ENCODE results near the gene USP15.
A peak's percentile ranks its signal among the peaks of the same experiment; 100 is the strongest.

USP15 gene

DNA sequence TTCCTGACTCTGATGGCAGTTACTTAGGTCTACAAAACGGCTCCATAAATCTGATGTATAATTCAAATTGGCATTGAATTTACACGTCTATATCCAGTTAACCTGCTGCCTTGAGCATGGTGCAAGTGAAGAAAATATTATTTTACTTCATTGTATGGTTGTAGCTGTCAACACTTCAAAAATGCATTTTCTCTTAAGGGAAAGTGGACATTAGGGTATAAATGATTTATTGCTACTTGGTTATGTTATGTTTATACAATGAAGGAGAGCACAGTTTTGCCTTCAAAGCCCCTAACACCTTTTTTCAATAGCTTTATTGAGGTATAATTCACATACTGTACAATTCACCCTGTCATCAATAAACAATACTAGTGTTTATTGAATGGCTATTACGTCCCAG lies 2.0 kb upstream of the USP15 start:
- DNase-seq (ENCODE audit: low read depth): no peak

DNA sequence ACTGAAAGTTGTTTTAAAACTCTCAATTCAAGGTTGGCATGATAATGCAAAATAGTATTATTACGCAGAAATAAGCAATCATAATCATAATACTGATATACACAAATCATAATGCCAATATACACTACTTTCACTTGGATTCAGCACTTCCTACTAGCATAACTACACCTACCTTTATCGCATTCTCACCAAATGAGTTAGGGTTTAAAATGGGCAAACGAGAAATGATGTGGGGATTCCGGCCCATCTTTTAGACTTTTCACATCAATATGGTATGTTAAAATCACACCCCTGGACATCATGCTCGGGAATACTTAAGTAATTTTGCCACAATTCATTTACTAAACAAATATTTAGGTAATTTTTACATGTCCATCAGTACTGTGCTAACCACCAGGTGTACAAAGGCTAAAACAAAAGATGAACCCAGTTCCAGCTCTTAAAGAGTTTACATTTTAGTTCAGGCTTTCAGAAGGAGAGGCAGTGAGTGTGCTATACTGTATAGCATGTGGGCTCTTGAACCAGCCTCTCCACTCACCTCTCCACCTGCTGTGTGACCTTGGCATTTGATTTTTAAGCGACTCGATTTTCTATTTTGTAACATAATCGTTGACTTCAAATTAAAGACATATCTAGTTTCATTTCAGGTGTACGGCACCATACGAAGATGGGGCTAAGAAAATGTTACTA lies 1.1 kb upstream of the USP15 start:
- DNase-seq (ENCODE audit: low read depth): no peak

DNA sequence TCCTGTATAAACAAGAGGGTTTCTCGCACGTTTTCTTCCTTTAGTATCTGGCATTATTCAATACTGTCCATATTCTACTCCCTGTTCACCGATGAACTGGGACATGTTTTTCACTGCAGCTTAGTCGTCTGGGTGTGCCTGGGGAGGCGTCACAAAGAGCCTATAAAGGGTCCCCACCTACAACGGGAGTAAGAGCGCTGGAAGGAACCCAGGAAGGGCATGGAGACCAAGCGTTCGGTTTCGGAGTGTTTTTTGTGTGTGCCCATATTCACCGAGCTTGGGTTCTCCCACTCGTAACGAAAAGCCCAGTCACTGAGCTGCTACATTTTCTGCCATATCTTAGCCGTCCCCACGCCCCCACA lies 592 bp upstream of the USP15 start:
- DNase-seq (ENCODE audit: low read depth): no peak

DNA sequence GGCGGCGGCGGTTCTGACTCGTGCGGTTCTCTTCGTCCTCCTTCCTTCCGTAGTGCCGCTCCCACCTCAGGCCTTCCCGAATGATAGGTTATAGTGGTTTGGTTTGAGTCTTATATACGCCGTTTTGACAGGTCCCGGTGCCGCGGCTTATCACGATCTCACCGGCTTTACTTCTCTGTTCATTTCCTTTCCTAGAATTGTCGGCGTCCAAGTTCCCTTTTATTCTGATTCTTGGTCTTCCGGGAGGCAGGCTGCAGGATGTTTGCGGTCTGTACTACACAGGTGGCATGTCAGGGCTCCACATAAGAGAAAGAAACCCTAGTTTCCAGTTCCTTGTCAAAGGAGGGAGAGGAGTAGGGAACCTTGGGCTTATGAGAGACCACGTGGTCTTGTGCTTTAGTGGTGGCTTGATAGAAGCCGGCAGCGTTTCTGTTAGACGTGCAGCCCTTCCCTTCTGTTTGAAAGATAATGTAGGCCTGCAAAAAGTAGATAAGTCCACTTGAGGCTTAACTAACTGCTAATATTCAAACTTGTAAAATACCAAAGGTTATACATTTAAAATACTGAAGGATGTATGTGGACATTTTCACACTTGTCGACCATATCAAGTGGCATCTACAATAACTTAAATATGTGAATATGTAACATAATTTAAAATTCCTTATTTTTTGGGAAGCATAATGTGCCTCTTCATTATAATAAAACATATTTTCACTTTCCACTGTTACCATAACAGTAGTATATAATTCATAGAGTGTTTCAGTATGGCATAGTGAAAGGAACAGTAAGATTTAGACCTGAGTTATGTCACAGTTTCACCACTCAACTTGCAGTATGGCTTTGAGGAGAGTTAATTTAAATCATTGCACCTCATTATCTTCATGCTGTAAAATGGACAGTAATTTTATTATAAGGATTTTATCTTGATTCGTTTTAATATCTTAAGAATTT lies 804 bp downstream of the USP15 start:
- peak; percentile 13 for DNase-seq (ENCODE audit: low read depth)

DNA sequence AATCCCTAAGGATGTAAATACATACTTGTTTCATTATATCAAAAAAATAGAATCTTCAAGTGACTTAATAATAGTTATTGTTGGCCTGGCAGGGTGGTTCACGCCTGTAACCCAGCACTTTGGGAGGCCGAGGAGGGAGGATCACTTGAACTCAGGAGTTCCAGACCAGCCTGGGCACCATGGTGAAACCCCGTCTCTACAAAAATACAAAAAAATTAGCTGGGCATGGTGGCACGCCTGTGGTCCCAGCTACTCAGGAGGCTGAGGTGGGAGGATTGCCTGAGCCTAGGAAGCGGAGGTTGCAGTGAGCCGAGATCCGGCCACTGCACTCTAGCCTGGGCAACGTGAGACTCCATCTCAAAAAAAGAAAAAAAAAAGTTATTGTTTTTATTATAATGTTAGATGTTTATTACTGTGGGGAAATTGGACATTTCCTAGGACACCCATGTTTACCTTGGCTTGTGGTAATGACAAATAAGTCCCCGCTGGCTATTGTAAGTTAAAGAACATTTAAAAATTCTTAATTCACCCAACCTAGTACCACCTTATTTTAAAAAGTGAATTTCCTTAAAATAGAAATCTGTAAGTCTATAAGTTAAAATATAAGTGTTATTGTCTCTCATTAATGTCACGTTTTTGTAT lies 1.8 kb downstream of the USP15 start:
- DNase-seq (ENCODE audit: low read depth): no peak

DNA sequence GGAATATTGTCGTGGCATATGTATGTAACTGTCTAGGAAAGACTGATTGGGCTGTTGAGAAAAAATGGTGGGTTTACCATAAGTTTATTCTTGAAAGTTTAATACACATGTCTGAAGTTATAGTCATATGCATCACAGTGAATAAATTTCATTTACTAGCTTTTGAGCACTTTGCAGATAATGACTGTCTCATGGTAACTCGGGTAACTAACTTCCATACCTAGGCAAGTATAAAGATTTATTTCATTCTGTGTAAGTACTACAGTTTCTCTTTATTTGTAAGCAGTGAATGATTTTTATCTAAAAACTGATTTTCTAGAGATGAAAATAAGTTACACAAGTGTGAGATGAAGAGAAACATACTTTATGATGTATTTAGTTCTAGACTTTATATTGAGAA lies 3.0 kb downstream of the USP15 start:
- no peak for DNase-seq (ENCODE audit: low read depth)

DNA sequence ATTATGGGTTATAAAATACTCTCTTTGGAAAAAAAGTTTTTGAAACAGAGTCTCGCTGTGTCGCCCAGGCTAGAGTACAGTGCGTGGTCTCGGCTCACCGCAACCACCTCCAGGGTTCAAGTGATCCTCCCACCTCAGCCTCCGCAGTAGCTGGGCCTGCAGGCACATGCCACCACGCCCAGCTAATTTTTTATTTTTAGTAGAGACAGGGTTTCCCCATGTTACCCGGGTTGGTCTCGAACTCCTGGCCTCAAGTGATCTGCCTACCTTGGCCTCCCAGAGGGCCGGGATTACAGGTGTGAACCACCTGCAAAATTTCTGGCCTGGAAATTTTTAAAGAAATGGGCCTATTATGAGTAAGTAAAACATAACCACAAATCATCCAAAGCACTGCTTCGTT lies 3.8 kb downstream of the USP15 start:
- no peak for DNase-seq (ENCODE audit: low read depth)

DNA sequence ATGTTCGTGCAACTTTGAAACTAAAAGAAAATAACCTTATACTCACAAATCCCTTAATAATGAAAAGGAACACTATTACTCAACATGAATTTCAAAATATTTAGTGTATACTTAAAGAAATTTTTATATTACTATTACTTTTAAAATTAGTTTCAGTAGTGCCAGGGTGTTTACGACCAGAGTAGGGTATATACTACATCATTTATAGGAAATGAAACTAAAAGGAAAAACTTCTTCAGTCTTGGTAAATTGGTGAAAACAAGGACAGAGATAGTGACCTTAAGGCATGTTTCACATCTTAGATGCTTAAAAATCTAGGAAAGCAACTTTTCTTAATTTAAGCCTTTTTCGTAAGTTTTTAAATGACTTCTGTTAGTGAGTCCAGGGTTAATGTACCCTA lies 4.5 kb downstream of the USP15 start:
- no peak for DNase-seq (ENCODE audit: low read depth)

DNA sequence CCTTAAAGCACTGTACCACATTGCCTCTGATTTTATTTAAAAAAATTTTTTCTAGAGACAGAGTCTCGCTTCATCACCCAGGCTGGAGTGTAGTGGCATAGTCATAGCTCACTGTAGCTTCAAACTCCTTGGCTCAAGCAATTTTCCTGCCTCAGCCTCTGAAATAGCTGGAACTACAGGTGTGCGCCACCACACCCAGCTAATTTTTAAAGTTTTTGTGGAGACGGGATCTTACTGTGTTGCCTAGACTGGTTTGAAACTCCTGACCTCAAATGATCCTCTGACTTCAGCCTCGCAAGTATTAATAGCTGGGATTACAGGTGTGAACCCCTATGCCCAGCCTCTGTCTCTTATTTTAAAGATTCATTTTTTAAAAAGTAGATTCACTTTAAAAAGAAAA lies 5.3 kb downstream of the USP15 start:
- no peak for DNase-seq (ENCODE audit: low read depth)

DNA sequence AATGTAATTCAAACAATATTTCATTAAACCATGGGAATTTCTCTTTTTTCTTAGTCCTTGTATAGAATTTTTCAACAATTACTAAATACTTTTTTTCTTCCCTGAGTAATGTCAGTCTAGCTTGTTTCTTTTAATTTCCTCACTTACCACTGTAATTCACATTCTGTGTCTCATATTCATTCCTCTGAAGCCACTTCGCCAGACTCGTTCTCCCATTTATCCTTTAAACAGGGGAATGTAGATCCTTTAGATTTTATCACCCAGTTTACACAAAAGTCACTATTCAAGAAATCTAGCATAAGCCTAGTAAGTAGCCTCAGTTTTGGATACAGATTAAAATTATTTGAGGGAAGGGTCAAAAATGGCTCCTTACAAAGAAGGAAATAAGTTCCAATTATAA lies 6.8 kb downstream of the USP15 start:
- DNase-seq (ENCODE audit: low read depth): no peak

DNA sequence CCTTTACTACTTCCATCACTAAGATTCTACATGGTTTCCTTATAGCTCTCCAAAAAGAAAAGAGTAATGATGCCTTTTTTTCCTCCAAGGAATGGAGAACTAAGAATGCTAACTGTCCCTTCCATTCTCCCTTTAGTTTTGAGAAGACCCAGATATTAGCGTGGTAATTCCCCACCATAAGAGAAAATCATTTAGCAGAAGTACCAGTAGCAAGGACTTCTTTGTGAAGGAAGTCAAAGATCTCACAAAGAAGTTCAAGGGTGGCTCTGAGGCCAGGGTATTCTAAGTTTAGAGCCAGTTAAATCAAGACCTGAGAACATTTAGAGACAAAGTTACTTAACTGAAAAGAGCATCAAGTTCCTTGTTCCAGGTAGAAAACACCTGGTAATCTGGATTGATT lies 7.3 kb downstream of the USP15 start:
- DNase-seq (ENCODE audit: low read depth): no peak

DNA sequence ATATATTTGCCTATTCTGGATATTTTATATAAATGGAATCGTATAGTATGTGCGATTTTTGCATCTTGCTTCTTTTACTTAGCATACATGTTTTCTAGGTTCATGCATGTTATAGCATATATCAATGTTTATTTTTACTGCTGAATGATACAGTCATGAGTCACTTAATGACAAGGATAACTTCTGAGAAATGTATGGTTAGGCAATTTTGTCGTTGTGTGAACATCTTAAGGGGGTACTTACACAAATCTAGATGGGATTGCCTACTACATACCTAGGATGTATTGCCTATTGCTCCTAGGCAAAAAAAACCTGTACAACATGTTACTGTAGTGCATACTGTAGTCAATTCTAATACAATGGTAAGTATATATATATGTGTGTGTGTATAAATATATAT lies 8.8 kb downstream of the USP15 start:
- DNase-seq (ENCODE audit: low read depth): peak; percentile 11

DNA sequence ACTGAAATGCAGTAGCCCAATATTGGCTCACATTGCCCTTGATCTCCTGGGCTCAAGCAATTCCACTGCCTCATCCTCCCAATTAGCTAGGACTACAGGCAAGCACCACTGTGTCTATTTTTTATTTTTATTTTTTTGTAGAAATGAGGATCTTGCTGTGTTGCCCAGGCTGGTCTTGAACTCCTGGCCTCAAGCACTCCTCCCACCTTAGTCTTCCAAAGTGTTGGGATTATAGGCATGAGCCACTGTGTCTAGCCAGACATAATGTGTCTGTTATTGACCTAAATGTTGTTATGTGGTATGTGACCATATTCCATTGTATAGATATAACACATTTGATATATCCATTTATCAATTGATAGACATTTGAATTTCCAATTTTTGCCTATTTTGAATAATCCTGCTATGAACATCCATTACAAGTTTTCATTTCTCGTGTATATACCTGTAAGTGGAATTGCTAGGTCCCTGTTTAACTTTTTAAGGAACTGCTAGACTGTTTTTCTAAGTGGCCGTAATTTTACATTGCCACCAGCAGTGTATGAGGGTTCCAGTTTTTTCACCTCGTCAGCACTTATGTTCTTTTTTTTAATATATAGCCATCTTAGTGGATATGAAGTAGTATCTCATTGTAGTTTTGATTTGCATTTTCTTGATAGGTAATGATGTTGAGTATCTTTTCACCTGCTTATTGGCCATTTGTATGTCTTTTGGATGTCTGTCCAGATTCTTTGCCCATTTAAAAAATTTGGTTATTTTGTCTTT lies 9.4 kb downstream of the USP15 start:
- no peak for DNase-seq (ENCODE audit: low read depth)

DNA sequence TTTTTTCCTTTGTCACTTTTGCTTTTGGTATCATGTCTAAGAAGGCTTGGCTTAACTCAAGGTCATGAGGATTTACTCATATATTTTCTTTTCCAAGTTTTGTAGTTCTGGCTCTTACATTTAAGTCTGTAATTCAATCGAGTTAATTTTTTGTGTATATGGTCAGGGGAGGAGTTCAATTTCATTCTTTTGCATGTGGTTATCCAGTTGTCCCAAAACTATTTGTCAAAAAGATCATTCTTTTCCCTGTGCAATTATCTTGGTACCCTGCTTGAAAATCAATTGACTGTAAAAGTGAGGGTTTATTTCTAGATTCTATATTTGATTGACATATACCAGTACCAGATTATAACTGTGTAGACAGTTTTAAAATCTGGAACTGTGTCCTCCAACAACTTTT lies 10.2 kb downstream of the USP15 start:
- no peak for DNase-seq (ENCODE audit: low read depth)

DNA sequence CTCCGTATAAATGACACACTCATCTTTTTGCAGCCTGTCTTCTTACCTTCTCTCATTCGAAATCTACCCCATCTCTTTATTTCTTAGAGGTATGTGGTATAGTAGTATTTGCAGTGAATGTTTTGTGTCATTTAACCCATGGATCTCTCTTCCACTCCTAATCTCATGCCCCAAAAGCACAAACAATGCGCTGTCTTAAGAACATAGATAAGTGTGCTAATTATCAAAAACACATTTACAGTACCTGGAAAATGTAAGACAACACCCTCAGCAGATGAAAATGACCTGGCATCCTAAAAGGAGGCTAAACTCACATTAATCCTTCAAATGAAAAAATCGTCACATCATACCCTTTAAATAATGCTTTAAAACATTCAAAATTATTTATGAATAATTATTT lies 10.7 kb downstream of the USP15 start:
- DNase-seq (ENCODE audit: low read depth): no peak

DNA sequence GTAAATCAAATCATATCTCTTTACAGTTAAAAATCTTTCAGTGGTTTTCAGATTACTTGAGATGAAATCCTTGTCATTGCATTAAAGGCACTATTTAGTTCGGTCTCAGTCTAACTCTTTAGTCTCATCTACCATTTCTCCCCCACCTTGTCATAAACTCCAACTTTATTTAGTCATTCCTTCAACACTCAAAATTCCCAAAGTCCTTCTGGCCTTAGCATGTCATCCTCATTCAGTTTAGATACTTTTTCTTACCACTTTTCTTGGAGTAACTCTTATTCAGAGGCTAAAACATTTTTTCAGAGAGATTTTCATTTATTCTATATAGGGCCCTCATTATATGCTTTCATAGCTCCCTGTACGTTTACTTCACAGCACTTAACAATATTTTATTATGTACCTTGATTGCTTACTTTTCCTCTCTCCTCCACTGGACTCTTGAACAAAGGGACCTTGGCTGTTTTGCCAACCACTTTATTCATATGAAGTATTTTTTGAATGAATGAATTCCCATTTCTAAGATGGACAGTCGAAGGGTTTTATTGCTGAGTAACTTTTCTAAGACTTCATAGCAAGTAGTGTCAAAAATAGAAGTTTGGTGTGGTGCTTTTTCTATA lies 12.8 kb downstream of the USP15 start:
- no peak for DNase-seq (ENCODE audit: low read depth)

DNA sequence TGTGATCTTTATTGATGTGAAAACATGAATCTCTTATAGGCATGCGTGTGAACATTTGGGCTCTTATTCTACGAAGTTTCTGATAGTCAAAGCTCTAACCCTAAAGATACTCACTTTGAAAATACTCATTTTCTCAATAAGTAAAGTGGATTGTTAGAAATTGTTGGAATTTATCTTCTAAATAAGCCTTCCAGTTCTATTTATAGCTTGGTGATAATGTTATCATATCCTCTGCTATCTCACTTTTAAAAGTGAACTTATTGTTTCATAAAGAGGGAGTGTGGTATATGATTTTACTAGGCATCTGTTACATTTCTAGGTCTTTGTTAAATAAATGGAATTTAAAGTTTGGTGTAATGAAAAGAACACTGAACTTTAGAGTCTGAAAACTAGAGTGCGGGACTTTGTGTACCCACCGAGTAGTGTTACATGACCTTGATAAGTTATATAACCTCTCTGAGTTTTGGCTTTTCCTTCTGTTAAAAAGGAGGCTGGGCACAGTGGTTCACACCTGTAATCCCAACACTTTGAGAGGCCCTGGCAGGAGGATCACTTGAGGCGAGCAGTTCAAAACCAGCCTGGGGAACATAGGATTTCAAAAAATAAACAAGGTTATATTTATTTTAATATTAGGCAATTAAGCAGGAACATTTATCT lies 13.6 kb downstream of the USP15 start:
- no peak for DNase-seq (ENCODE audit: low read depth)

DNA sequence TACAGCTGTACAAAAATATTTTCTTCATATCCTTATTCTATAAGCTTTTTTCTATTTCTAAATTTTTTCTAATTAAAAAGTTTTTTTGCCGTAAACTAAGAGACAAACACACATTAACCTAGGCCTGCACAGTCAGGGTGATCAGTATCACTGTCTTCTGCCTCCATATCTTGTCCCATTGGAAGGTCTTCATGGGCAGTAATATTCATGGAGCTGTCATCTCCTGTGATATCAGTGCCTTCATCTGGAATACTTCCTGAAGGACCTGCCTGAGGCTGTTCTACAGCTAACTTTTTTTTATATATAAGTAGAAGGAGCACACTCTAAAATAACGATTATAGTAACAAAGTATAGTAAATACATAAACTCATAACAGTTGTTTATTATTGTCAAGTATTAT lies 17.8 kb downstream of the USP15 start:
- no peak for DNase-seq (ENCODE audit: low read depth)

DNA sequence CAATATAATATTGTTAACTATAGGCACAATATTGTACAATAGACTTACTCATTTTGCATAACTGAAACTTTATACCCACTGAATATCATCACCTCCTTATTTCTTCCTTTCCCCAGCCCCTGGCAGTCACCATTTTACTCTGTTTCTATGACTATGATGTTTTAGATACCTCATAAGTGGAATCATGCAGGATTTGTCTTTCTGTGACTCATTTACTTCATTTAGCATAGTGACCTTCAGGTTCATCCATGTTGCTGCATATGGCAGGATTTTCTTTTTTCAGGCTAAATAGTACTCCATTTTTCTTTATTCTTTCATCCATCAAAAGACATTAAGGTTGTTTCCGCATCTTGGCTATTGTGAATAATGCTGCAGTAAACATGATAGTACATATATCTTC lies 18.9 kb downstream of the USP15 start:
- DNase-seq (ENCODE audit: low read depth): no peak

DNA sequence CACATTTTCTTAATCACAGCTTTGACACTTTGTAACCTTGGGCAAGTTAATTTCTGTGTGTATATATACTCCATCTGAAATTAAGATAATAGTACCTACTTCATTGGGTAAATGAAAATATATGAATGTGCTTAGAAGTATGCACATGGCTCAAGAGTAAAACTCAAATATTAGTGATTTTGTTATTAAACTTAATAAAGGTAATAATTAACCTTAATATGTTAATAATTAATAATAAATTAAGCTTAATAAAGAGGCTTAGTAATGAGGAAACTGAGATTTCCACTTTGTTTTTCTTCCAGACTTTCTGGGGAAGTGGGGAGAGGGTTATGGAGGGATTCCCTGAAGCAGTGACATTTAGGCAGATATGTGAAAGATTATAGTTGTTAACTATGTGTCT lies 19.8 kb downstream of the USP15 start:
- no peak for DNase-seq (ENCODE audit: low read depth)

DNA sequence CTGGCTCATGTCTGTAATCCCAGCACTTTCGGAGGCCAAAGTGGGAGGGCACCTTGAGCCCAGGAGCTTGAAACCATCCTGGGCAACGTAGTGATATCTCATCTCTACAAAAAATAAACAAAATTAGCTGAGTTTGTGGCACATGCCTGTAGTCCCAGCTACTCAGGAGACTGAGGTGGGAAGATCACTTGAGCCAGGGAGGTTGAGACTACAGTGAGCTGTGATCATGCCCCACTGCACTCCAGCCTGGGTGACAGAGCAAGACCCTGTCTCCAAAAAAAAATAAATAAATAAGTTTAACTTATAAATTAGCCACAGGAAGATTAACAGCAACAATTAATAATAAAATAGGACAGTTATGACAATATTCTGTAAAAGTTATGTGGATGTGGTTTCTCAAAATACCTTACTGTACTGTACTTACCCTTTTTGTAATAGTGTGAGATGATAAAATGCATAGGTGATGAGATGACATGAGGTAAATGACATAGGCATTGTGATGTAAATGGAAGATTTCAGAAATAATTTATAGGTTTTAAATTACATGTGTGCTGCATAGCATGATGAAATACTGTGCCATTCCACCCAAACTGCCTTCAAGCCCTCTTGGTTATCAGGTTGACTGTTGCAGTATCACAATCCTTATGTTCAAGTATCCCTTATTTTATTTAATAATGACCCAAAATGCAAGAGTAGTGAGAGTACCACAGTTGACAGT lies 22.0 kb downstream of the USP15 start:
- no peak for DNase-seq (ENCODE audit: low read depth)
